Superior temporal gyrus (tissue), 1 donor: ENCODE results near the gene MYG1.
"Not testable (repeated sequence)": the region's sequence is repeated elsewhere in the genome, so short reads cannot be mapped to it uniquely, and the experiment has no call there.

ENCODE experiments used
- DNase-seq: peaks from one replicate; pipeline ENCODE4 v3.0.0-alpha.2; 2016; ENCODE audit errors: extremely low spot score

The MYG1 gene

DNA sequence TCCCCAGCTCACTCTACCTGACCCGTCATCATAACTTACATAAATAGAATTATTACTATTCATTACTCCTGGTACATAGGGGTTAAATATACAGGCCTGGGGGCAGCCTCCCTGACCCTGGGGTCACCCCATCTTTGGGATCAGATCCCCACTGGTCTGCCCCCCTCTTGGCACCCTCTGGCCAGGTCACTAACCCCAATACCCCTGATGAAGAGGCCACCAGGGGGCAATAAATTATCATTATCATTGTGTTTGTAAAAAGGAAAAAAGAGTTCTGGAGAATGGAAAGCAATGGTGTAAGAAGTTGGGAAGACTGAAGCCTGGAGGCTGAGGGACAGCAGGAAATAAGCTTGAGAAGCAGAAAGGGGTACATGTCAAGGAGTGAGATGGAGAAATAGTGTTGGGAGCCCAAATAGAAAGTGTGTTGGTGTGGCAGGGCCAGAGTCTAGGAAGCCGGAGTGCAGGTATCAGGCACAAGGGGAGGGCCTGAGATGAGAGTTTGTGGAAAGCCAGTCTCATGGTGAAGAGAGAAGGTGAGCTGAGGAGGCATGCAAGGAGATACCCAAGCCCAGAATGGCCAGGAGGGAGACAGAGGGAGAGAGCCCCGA lies 28.0 kb downstream of the MYG1 start:
- DNase-seq = peak; percentile 74

DNA sequence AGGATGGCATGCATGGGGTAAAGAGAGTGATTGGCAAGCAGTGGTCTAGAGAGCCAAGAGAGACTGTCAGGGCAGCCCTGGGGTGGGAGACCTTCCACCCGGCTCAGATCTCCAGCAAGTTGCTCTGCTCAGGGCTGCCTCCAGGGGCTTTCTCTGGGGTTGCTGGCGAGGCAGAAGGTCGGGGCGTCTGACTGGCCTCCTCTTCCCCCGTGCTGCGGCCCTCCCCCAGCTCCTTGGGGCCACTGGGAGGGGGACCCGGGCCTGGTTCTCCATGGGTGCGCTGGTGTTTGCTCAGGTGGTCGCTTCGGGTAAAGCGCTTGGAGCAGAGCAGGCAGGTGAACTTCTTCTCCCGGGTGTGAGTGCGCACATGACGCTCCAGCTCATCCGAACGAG lies 28.5 kb downstream of the MYG1 start:
- DNase-seq = no peak

DNA sequence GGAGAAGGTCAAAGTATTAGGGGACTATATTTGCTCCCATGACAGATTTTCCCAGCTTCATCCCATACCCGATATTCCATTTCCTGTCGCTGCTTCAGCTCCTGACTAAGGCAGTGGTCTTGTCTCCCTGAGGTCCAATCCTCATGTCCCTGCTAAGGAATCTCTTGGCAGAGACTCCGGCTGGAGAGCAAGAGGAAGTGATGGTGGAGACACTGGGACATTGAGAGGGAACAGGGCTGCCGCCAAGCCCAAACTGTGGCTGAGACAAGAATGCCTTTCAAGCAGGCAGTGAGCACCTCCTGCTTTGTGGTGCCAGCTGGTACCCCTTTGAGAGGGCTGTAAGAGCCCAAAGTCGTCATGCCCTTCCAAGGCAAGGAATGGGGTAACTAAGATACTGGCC lies 31.2 kb downstream of the MYG1 start:
- no peak for DNase-seq

DNA sequence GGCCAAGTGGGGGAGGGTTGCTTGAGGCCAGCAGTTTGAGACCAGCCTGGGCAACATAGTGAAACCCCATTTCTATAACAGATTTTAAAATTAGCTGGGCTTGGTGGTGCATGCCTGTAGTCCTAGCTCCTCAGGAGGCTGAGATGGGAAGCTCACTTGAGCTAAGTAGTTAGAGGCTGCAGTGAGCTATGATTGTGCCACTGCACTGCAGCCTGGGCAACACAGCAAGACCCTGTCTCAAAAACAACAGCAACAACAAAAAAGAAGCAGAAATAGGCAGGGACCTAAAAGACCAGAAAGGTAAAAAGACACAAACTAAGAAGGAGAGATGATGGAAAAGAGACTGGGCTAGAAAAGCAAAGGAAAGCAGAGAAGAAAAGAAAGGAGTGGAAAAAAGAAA lies 32.8 kb downstream of the MYG1 start:
- not testable (repeated sequence) for DNase-seq

DNA sequence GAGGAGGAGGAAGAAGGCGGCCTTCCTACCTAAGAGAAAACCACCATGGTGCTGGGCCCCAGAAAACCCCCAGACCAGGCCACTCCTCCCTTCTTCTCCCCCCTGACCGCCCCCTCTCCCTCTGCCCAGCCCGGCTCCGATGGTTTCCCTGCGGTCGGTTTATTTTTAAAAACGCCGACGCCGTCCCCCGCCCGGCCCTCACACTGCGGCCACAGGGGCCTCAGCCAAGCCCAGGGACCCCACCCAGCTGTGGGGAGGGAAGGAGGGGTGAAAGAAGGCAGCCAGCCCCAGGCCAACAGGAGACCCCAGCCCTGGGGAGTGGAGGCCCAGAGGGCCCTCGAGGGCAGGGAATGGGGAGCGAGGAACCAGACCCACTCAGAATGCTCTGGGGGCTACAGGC lies 33.2 kb downstream of the MYG1 start:
- DNase-seq = no peak

DNA sequence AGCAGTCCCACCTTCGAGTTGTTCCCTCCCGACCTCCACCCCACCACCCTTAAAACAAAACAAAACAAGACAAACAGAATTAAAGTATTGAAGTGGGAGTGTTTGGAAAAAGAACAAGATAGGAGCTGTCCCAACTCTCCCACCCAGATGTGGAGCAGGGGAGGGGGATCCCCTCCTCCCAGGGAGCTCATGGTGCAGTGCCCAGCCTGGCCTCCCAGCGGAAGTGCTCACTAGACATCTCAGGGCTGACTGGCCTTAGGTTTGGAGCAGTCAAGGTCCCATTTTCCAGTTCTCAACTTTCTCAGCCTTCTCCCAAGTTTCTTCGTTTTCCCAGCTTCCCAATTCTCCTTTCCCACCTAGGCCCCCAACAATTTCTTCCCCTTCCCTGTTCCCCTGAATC lies 33.8 kb downstream of the MYG1 start:
- no peak for DNase-seq

DNA sequence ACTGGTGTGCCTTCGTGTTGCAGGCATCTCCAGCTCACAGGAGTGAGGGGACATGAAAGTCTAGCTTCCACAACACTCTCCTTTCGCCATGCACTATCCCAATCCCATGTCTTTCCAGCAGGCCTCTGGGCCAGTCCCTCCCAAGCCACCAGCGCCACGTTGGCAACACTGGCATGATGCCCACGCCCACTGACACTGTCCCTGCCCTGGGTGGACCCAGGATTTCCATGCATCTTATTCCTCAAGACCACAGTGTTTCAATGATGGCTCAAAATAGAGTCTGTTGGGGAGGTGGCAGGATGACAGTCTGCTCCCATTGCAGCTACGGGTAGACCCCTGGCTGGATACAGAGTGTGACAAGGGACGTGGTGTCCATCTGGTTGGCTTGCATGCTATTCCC lies 34.4 kb downstream of the MYG1 start:
- no peak for DNase-seq

DNA sequence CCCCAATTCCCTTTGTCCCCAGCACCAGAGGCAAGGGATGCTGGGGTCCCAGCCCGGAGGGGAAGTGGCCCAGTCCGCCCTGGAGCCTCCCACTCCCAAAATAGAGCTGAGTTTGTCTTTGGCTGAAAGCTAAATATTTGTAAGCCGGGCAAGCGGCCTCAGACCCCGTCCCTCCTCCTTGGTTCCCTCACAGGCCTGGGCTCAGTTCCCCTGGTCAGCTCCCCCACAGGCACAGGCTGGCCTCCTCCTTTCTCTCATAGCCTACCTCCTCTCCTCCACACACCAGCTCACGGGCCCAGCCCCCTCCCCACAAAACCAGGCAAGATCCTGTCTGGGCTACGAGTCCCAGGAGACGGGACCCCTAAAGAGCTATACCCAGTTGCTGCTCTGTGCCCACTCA lies 35.3 kb downstream of the MYG1 start:
- no peak for DNase-seq

DNA sequence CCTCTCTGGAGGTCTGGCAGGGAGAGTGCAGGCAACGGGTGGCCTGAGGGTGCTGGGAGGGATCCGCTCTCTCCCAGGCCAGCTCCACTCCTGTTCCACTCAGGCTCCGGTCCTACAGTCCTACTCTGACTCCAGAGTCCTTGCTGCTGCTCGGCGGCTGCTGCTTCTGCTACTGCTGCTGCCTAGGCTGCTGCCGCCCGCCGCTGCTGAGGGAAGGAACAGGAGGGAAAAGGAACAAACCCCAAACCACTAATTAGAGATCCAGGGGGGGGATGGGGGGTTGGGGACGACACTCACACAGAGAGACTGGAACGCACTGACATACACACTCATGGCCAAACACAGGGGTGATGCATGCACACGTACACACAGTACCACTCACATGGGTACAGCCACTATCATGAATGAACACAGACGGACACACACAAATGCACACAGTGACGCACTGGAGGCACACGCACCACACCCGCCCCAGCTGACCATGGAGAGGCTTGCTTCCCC lies 36.7 kb downstream of the MYG1 start, which contains the start of gene SP7:
Gene SP7, minus strand, starts transcription at position 174 of the 501 bp plus-strand sequence. CDS start 708 bp downstream, outside the sequence.
- DNase-seq = no peak

DNA sequence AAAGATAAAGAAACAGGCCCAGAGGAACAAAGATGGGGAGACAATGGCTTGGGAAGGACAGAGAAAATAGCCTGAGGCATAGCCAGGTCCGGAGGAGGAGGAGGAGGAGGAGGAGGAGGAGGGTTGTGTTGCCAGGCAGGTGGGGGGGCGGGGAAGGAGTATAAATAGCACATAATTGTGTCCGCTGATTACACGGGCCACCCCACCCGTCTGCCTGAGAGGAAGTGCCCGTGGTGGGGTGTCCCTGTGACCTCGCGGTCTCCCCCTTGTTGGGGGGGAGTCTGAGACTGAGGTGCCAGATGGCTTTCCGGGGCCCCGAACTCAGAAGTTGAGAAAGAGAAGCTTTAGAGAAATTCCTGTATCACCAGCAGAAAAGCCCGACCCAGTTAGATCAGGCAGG lies 38.5 kb downstream of the MYG1 start:
- DNase-seq = no peak

DNA sequence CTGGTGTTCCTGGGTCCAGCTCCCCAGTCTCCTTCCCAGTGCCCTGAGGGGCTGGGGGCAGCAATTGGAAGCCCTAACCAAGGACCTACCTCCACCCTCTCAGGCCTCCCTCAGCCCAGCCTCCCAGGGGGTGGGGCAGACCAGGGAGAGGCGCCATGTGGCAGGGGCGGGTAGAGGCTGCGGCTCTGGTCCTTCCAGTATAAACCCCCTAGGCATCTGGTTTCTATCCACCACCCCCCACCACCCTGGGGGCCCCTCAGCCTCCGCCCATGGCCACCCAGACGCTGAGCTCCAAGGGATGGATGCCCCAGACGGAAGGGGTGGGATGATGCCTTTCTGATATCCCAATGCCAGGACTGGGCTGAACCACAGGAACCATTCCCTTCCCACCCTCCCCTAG lies 39.4 kb downstream of the MYG1 start:
- DNase-seq = no peak

DNA sequence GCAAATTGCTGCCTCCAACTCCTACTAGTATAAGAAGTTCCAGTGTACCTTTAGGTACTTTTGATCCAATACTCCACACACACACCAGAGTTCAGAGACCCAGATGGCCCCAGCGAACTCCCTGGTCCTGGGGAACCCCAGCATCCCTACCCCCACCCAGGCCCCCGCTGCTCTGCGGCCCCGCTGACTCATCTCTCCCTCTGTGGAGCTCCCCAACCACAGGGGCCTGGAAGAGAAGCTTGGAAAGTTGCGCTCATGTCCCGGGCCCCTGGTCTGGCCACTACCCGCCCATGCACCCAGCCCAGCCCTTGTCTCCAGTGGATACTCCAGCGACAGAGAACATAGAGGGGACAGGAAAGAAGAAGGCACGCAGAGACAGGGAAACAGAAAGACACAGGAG lies 40.9 kb downstream of the MYG1 start:
- DNase-seq = no peak

DNA sequence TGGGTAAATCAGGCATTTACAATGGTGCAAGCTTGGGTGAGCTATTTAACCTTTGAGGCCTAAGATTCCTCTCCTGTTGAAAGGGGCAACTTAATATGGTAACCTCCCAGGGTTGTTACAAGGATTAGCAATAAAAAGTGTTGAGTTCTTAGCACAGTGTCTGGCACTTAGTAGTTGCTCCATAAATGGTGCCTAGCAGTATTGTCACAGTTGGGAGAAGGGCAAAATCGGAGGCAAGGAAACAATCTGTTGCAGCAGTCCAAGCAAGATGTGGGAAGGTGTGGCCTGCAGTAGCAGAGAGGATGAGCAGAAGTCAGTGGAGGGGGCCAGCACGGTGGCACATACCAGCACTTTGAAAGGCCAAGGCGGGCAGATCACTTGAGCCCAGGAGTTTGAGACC lies 44.0 kb downstream of the MYG1 start:
- no peak for DNase-seq

DNA sequence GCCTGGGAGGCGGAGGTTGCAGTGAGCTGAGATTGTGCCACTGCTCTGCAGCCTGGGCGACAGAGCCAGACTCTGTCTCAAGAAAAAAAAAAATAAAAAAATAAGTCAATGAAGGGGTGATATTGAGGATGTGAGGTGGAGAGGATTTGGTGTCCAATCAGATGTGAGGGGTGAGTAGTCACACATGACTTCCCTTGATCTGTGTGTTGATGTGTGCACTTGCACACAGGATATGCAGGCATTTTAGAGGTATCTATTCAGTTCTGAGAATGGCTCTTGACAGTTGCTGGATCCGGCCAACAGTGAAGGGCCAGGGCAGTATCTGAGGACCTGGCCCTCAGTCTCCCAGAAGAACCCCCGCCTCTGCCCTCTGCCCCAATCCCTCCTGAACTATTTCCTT lies 44.5 kb downstream of the MYG1 start:
- no peak for DNase-seq

DNA sequence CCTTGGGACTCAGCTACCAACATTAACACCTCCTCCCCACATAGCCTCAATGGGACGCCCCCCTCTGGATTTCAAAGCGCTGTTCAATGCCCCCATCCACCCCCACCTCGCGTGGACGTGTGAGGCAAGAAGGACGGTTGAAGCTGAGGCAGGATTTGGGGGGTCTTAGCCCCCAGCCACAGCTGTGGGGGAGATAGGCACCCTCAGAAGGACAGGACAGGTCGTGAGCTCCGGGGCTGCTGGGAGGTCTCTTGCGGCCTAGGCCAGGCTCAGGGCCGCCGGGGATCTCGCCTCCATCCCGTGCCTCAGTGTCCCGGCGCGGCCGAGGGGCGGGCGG lies 45.0 kb downstream of the MYG1 start:
- no peak for DNase-seq

DNA sequence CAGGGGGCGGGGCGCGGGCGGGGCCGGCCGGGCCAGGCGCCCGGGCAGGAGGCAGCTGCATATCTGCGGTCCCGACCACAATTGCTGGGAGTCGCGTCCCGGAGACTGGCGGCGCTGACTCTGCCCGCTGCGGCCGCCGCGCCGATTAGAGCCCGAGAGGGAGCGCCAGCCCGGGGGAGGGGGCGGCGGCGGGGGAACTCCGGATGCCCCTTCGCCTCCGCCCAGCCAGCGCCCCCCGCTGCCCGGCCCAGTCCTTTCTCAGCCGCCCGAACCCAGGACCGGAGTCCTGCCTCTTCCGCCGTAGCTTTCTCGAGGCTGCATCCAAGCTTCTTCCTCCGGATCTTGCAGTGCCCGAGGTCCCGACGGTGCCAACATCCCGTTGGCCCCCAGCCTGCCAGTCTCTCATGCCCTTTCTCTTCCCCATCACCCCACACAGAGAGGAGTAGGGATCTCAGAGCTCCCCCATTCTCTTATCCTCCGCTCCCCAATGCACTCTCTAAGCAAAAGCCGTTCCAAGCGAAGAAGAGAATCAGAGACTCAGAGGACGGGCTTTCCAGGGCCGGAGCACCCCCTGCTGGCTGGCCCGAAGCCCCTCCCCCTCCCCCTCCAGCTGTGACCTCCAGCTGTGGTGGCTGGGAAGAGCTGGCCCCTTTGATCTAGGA lies 45.5 kb downstream of the MYG1 start:
- peak; percentile 89 for DNase-seq

DNA sequence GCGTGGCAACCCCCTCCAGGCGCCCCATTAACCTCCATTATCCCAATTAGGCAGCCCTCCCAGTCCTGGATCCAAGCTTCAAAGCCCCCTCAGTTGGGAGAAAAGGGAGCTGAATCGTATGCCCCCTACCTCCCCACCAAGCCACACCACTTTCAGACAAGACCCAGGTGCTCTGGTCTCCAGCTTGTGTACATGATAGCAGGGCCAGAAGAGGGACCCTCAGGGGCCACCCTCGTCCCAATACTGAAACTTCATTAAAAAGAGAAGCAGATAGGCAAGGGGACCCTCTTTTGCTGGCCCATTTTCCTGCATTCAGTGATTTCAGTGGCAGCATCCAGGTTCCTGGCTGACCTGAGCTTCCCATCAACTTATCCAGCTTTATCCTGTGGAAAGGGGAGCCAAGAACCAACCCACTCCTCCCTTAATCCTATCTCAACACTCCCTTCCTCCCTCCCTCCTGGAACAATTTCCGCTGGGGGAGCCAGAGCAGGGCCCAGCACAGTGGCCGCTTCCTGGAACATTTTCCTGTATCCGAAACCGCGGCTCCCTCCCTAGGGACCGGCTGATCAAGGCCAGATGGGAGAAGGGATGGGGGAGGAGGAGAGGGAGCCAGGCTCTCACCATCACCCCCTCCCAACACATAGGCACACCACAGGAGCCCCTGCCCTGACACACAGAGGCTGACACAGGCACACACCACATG lies 46.1 kb downstream of the MYG1 start:
- no peak for DNase-seq

DNA sequence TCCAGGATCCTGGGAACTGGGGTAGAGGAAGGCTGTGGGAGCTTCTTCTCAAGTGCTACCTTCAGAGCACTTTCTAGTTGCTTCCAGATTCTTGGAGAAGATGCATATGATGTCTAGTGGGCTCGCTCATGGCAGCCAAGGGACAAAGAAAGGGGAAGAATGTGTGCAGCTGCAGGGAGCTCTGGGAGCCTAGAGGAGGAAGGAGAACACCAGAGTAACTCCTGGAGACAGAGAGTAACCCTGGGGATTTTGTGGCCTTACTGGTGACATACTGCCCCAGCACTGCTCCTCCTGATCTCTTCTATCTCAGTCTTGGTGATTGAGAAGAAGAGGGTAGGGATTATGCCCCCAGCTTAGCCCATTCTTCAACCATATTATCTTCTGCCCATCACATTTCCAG lies 47.0 kb downstream of the MYG1 start:
- DNase-seq = no peak

DNA sequence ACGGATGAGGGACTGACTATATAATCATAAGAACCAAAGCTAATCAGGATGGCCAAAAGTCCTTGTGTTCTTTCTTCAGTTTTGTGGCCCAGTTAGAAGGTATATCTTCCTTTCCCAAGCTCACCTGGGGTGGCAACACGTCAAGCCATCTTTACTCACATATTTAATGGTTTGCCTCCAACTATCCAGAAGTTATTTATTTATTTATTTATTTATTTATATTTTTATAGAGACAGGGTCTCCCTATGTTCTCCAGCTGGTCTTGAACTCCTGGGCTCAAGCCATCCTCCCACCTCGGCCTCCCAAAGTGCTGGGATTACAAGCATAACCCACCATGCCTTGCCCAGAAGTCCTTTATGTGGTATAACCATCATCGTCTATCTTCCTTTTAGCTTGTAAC lies 48.4 kb downstream of the MYG1 start:
- no peak for DNase-seq

DNA sequence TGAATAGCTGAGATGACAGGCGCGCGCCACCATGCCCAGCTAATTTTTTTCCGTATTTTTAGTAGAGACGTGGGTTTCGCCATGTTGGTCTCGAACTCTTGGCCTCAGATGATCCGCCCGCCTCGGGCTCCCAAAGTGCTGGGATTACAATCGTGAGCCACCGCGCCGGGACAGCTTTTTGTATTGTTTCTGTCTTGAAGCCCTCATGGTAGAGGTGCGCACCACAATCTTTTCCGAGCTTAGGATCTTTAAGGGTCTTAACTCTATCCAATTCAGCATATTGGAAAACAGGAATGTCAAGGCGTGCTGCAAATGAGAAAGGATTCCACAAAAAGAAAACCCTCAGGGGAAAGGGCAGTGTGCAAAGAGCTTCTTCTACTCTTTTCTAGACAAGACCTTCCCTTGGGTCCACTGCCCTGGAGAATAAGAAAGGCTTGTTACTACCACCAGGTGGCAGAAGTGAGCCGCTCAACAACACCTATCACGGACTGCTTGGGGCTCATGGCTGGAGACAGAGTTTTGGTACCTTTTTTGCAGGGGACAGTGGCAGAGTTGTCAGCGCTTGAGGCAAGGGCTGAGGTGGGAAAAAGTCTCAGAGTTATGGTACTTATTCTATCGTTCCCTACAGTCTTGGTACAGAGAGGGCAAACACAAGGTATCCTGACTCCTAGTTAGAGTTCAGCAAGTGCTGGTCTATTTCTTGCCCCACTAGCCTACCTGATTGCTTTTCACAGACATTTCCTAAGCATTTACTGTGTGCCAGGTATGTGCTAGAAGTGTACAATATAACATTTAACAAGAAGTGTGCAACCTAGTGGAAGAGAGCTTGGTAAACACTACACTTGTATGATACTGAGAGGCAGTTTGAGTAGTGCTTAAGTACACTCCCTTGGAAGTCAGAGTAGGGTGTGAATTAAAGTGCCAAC lies 53.1 kb downstream of the MYG1 start:
- DNase-seq = peak; percentile 97

DNA sequence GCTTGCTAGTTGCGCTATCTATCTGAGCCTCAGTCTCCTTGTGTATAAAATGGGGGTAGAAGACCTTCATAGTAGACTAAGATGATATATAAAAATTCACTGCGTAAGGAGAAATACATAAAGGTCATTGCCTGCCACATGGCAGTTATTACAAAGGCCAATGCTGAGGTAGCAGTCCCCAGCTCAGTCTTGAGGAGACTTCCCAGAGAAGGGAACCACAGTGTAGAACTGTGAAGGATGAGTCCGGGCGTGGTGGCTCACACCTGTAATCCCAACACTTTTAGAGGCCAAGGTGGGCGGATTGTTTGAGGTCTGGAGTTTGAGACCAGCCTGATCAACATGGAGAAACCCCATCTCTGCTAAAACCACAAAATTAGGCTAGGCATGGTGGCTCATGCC lies 53.8 kb downstream of the MYG1 start:
- no peak for DNase-seq

DNA sequence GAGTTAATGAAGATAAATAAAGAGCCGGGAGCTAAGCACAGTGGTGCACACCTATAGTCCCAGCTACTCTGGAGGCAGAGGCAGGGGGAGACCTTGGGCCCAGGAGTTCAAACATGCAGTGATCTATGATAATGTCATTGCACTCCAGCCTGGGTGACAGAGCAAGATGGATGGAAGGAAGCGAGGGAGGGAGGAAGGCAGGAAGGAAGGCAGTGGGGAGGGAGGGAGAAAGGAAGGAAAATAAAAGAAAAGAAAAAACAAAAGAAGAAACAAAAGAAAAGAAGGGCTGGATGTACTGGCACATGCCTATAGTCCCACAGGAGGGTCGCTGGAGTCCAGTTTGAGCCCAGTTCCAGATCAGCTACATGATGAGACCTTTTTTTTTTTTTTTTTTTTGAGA lies 55.6 kb downstream of the MYG1 start:
- no peak for DNase-seq
